ENCODE measurements around the gene KIAA1217. TPM values are rescaled to one million over a fixed set of nuclear protein-coding genes. Genes with fewer than 3 reads are reported as not detected.

The KIAA1217 gene
- total RNA-seq, 1 experiment from 2014 or later, result 18.6 TPM

DNA sequence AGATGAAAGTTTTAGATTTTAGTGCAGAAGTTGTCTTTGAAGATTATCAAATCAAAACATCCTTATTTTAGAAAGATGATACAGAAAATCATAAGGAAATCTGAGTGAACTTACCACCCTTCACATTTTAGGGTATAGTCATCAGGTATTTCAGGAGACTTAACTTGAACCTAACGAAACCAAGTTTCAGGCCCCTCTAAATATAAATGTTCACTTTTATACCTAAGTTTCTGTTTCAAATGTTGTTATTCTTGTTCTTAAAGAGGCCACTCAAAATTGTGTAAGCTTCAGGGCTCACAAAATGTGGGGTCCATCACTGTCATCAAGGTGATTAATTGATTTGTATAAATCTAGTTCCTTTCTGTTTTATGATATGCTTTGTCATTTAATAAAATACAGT is 216.2 kb downstream of the KIAA1217 start:
- Histone ChIP-seq H2BK15ac (ENCODE audit: low read depth, low read length) (no peak overlapping the region), H4K8ac (replicated peaks; ENCODE audit: insufficient read length, low read depth, low read length) (no peak overlapping the region), H3K9ac (ENCODE audit: extremely low read depth, insufficient read length, low read length) (no peak overlapping the region), H3K18ac (ENCODE audit: insufficient read length, low read depth, low read length) (no peak overlapping the region), H3K79me2 (ENCODE audit: insufficient read depth, low read length) (no peaks in the 10 kb centered on the region), H3K23ac (ENCODE audit: insufficient read length, low read depth, low read length) (no peak overlapping the region), H2BK20ac (ENCODE audit: low read depth, low read length, poor library complexity, severe bottlenecking) (no peak overlapping the region), H2BK12ac (ENCODE audit: insufficient read length, low read depth, low read length) (no peak overlapping the region), H3K27ac (ENCODE audit: insufficient read length, low read depth, low read length) (no peak overlapping the region), H3K23me2 (ENCODE audit: insufficient read length, low read depth, low read length, poor library complexity, severe bottlenecking) (no peaks in the 10 kb centered on the region), H2BK120ac (ENCODE audit: low read depth, low read length, poor library complexity, severe bottlenecking) (no peak overlapping the region), H4K20me1 (ENCODE audit: control insufficient read depth, insufficient read depth, insufficient read length) (no peaks in the 10 kb centered on the region), H3K56ac (ENCODE audit: insufficient read length, low read depth, low read length) (no peak overlapping the region), H3K4me2 (ENCODE audit: insufficient read depth, insufficient read length, low read length) (no peak overlapping the region), H2AFZ (ENCODE audit: low read length) (no peak overlapping the region), H3K4ac (ENCODE audit: low read depth, low read length) (no peak overlapping the region), H3K79me1 (ENCODE audit: insufficient read depth, low read depth, low read length, poor library complexity, severe bottlenecking) (no peaks in the 10 kb centered on the region), H4K5ac (ENCODE audit: insufficient read length, low read depth, low read length) (no peak overlapping the region), H2AK5ac (ENCODE audit: insufficient read length, low read length) (no peak overlapping the region), H3K14ac (ENCODE audit: insufficient read depth, low read length) (no peak overlapping the region), H3K4me1 (ENCODE audit: insufficient read depth, low read length) (no peaks in the 10 kb centered on the region), H4K91ac (ENCODE audit: insufficient read length, low read depth, low read length) (no peak overlapping the region), H2BK5ac (ENCODE audit: insufficient read length, low read length) (no peak overlapping the region), H3K9me3 (ENCODE audit: control insufficient read depth, low read depth, low read length) (no peaks in the 10 kb centered on the region), H3K27me3 (ENCODE audit: insufficient read depth, low read length) (no peaks in the 10 kb centered on the region), H3T11ph (ENCODE audit: low read length) (no peak overlapping the region)
- whole genome bisulfite sequencing (ENCODE audit: extremely low coverage, insufficient read length, low lambda C conversion rate), result no CpG with 5 or more reads among the region's 1 CpG
- Mint-ChIP-seq H3K27ac (no peak overlapping the region), H3K4me1 (0 out of 4 replicates have a peak, but pooled peaks cover 0 to 2% of the 10 kb centered on the region in 2 experiments), H3K27me3 (ENCODE audit: low read depth) (no peaks in the 10 kb centered on the region), H3K9me3 (no peaks in the 10 kb centered on the region), H3K4me3 (no peak overlapping the region), H3K36me3 (ENCODE audit: insufficient read depth in 1 of 3, low read depth in 3 of 3) (peaks cover 0 to 2% (median 0%) of the 10 kb centered on the region in 3 experiments; a peak in 1 of 7 replicates)
- TF ChIP-seq, protein P1, sequence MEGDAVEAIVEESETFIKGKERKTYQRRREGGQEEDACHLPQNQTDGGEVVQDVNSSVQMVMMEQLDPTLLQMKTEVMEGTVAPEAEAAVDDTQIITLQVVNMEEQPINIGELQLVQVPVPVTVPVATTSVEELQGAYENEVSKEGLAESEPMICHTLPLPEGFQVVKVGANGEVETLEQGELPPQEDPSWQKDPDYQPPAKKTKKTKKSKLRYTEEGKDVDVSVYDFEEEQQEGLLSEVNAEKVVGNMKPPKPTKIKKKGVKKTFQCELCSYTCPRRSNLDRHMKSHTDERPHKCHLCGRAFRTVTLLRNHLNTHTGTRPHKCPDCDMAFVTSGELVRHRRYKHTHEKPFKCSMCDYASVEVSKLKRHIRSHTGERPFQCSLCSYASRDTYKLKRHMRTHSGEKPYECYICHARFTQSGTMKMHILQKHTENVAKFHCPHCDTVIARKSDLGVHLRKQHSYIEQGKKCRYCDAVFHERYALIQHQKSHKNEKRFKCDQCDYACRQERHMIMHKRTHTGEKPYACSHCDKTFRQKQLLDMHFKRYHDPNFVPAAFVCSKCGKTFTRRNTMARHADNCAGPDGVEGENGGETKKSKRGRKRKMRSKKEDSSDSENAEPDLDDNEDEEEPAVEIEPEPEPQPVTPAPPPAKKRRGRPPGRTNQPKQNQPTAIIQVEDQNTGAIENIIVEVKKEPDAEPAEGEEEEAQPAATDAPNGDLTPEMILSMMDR (conservative IDR thresholded peaks at IDR 0.05), result no peak
- no peak for DNase-seq

Measured in H9 (cell line).